GM18858 (cell line): ENCODE data around the gene UBA5.

ENCODE experiments used
- ATAC-seq: cut with Tn5 transposase; IDR thresholded peaks from one replicate; pipeline ENCODE4 v1.9.1; 2021; ENCODE audit not compliant: unreplicated experiment

Gene UBA5

GRCh38 chr3:132652640-132653270 lies 7.4 kb upstream of the UBA5 start:
- ATAC-seq, result no peak

GRCh38 chr3:132654190-132654589 lies 5.9 kb upstream of the UBA5 start:
- no peak for ATAC-seq

GRCh38 chr3:132654721-132655120 lies 5.4 kb upstream of the UBA5 start:
- ATAC-seq, result no peak

- ATAC-seq, result no peak
Measured at GRCh38 chr3:132655471-132655870, 4.7 kb upstream of the UBA5 start.

- no peak for ATAC-seq
Measured at GRCh38 chr3:132657869-132658747, 2.0 kb upstream of the UBA5 start.

GRCh38 chr3:132659000-132659364 lies 1.1 kb upstream of the UBA5 start:
- ATAC-seq, result no peak

GRCh38 chr3:132659365-132660051 lies 621 bp upstream of the UBA5 start, which contains the start of gene ACAD11:
Gene ACAD11 (minus strand): TSS chr3:132659809. CDS start chr3:132659751, 58 bp downstream.
- ATAC-seq, result peak; percentile 30

GRCh38 chr3:132660811-132661070 lies 612 bp downstream of the UBA5 start:
- no peak for ATAC-seq

GRCh38 chr3:132661101-132661500 lies 972 bp downstream of the UBA5 start:
- no peak for ATAC-seq

GRCh38 chr3:132662212-132662611 lies 2.1 kb downstream of the UBA5 start:
- ATAC-seq, result no peak

GRCh38 chr3:132665230-132665745 lies 5.2 kb downstream of the UBA5 start:
- no peak for ATAC-seq

GRCh38 chr3:132669256-132669777 lies 9.2 kb downstream of the UBA5 start:
- no peak for ATAC-seq

GRCh38 chr3:132675408-132675807 lies 15.3 kb downstream of the UBA5 start:
- no peak for ATAC-seq

- ATAC-seq, result no peak
Measured at GRCh38 chr3:132679911-132680310, 19.8 kb downstream of the UBA5 start.

- ATAC-seq, result no peak
Measured at GRCh38 chr3:132681421-132681820, 21.3 kb downstream of the UBA5 start.

GRCh38 chr3:132682201-132682600 lies 22.1 kb downstream of the UBA5 start:
- no peak for ATAC-seq

GRCh38 chr3:132690040-132690439 lies 29.9 kb downstream of the UBA5 start:
- ATAC-seq, result no peak

- ATAC-seq, result no peak
Measured at GRCh38 chr3:132694991-132695390, 34.9 kb downstream of the UBA5 start.

GRCh38 chr3:132695422-132695821 lies 35.3 kb downstream of the UBA5 start:
- ATAC-seq, result no peak

GRCh38 chr3:132703733-132704132 lies 43.6 kb downstream of the UBA5 start:
- ATAC-seq, result no peak

GRCh38 chr3:132709761-132710160 lies 49.6 kb downstream of the UBA5 start:
- no peak for ATAC-seq

GRCh38 chr3:132710311-132710710 lies 50.2 kb downstream of the UBA5 start:
- no peak for ATAC-seq
